Non-pigmented ciliary epithelial cell (primary cell): Measurements from ENCODE around the gene MN1.

ENCODE experiments used
- DNase-seq: peaks from one replicate; pipeline ENCODE4 v3.0.0-alpha.2; 2010; ENCODE audit warnings: low read depth

Gene MN1

DNA sequence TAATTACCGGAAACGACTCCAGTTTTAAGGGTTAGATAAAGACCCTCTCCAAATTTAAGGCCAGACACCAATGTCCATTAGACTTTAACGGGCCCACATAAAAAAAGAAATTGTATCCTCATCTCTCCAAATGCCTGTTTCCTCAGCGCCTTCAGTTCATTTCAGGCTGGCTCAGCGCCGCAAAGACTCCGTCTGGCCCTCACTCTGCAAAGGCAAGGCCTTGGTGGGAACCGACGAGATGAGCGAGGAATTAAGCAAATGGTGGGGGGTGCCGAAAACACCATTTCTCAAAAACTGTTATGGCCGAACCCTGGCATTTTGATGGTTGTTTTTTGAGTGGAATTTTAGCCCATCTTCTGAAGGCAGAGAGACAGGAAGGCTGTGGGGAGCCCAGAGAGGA is 15.7 kb downstream of the MN1 start:
- no peak for DNase-seq

DNA sequence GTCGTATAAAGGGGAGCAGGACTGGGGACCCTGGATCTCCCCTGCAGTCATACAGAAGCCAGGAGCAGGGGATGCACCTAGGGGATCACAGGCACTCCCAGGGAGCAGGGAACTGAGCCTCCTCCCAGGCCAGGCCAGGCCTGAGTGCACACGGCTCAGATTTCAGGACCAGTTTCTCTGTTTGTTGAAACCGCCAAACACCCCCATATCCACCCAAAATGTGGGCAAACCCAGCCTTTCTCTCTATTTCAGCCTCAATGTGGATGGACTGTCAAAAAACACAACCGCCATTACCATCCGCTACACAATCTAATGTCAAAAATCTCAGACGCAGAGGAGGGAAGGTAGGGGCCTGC is 17.5 kb downstream of the MN1 start:
- no peak for DNase-seq

DNA sequence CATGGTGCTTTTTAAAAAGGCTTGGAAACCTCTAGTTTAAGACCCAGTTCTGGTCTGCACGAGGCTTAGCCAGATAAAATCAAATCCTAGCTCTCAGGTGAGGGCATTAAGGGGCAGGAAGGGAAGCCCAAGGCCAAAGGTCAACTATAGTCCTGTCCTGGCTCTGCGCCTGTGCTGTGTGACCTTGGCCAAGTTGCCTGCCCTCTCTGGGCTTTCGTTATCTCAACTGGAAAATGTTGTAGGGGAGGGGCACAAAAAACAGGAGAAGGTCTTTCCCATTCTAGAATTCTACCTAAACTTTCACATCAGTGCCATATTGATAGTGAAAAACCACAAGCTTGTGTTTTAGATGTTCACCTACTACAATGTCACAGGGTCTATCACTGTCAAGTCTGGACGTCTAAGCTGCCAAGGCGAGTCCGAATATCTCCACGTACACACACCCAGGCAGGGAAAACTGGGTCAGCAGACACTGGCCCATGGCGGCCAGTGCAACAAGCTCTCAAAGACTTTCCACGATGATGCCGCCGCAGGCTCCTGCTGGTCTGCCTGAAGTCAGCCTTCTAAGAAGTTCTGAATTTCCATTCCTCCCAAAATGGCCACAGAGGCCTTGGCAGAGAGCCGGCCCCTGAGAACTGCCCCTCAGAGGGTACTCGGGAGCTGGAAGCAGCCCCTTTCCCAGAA is 18.0 kb downstream of the MN1 start:
- no peak for DNase-seq

DNA sequence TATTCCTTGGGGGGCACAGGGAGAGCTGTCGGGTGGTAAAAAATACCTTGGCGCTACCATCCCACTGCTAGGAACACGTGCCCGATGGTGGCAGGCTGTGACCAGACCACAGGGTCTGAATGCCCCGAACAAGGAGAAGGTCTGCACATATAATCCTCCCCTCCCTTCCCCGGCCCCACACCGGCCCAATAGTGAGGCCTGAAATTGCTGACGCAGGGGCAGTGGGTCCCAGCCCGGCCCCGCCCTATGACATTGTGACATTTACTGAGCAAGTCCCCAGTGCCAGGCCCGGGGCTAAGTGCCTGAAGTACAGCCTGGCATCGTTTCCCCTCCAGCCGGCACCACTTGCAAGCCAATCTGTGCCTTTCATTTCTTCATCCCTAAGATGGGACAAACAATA is 19.5 kb downstream of the MN1 start:
- DNase-seq: no peak

DNA sequence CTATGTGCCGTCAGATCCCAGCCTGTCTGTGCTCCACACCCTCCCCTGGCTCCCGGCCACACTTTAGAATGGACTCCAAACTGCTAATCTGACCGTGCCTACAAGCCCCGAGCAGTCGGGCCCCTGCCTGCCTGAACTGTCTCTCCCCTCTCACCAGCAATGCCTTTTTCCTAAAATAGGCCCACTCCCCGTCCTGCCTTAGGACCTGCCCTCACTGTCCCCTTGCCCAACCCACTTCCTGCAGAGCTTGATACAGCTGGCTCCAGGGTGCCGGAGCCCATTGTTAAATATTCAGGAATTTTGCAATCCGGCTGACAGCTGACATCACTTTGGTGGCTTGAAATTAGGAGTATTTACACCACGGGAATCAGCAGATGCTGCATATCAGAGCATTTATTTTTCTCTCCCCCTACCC is 21.4 kb downstream of the MN1 start:
- no peak for DNase-seq

DNA sequence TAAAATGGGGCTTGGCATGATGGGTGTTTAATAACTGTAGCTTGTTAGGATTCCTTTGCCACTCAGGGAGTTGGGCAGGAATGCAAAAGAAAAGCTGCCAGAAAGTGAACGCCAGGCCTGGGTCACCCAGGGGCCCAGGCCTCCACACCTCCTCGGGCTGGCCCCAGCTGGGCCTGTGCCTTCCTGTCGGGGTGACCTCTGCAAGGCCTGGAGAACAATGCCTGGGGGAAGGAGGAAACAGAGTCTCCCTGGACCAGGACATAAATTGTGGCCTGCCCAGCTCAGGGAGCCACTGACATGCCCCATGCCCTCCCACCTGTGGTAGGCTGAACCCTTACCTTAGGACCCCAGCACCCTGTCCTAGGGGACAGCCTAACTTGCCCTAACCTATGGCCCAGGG is 21.9 kb downstream of the MN1 start:
- no peak for DNase-seq

DNA sequence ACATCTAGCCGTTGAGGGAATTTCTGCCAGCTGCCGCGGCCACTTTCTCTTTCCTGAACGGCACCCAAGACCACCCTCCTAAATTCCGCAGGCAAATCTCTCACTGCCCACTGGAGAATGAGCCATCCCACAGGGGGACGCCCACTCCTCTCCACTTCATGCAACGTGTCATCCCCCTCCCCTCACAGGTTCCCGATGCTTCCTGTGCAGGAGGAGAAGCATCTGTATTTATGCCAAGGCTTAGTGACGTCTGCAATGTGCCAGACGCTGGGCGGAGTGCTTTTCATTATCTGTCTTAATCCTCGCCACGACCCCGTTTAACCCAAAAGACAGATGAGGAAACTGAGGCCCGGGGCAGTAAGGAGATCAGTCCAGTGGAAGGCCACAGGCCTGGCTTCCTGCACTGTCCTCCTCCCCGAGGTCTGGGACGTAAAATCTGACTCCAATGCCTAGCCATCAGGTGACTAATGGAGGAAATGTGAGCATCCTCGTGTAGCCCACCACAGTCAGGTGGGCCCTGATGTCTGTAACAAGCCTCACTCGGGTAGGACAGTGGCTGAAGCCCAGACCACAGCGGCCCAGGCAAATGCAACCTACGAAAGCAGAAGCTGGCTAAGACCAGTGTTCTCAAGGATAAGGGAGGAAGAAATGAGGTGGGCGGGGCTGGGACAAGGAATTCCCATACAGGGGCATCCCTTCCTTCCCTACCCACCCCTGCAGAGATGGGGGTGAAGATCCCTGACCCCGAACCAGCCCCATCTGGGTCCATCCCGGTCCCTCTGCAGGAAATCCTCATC is 23.1 kb downstream of the MN1 start:
- DNase-seq: no peak

DNA sequence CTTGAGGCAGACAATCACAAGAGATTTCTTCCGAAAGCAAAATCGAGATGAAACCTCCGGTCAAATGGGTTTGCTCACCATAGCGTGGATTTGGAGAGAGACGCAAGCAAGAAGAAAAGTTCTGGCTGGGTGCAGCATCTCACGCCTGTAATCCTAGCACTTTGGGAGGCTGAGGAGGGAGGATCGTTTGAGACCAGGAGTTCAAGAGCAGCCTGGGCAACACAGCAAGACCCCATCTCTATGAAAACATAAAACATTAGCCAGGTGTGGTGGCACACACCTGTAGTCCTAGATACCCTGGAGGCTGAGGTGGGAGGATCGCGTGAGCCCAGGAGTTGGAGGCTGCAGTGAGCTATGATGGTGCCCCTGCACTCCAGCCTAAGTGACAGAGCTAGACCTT is 24.4 kb downstream of the MN1 start:
- DNase-seq: no peak

DNA sequence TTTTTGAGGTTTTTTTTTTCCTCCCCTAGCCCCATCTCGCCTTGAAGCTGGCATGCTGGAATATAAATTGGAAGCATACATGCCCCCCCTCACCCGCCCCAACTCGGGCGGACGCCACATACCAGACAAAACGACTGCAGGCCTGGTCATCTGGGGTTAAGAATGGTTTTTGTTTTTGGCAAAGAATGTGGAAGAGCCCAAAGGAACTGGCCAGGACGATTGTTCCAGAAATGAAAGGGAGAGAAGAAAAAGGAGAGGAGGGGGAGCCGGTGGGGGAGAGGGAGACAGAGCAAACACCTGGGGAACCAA is 25.0 kb downstream of the MN1 start:
- no peak for DNase-seq

DNA sequence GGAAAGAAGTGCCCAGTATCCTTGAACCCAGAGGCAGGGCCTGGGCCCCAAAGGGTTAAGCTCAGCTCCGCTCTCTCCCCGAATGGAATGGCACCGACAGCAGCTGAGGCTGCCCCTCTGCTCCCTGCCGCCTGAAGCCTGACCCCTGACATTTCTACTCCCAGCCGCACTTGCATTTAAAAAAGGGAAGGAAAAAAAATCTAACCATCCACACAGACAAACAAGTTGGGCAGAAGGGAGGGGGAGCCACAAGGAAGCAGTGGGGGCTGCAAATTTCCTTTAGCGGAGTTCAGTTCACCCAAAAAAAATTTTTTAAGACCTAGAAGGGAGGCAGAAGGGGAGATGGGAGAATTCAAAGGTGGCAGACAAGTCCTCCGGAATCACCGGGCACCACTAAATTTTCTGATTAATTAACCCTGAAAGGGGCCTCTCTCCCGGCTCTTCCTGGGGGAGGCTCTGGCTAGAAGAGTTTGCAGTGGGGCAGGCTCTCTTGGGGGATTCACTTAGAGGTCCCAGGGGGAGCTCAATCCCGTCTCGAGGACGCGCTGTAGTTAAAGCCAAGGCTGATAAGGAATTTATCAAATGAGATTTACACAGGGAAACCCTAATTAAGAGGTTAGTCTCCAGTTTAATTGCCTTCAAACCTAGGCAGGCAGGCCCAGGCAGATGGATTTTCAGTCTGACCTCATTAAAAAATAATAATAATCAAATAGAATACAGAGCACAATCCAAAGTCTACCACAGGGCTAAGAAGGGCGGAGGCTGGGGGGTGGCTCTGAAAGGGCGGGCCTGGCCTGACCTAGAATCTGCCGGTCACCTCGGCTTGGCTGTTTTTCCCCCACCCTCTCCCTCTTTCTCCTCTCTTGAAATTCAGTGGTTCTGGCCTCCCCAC is 25.6 kb downstream of the MN1 start:
- no peak for DNase-seq

DNA sequence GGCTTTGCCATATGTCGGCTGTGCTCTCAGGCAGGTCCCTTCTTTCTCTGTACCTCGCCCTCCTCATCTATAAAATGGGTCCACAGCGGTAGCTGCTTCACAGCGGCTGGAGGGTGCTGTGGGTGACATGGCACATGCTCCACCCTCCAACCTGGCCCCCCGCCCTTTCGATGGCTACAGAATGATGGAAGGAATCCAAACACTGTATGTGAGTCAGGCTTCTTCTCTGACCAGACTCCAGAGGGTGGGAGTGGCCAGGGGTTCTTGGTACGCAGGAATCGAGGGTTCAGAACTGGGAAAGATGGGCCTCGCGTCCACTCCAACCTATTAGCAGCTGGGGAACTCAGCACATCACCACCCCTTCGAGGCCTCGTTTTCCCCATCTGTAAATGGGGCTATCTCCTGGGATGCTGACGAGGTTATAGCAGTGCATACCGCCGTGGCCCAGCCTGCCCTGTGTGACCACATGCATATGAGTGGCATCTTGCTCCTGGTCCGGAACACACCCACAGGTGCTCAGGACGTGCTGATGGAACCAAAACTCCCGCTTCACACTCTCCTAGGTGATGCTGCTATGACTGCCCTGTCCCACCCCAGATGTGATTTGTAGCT is 26.4 kb downstream of the MN1 start:
- no peak for DNase-seq

DNA sequence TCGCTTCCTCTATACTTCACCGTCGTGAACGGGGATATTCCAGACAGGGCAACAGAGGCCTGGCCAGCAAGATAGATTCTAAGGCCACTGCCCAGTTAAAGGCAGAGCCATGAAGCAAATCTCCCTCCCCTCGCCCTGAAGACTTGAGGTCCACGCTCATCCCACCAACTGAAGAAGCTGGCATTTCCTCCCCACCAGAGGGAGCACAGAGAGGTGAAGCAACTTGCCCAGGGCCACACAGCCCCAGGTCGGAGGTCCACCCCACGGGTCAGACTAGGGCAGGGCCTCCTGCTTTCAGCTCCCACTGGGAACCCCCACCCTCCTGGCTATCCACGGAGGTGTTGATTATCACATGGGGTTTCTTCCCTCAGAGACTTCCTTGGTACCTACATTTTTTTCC is 27.4 kb downstream of the MN1 start:
- DNase-seq: no peak

DNA sequence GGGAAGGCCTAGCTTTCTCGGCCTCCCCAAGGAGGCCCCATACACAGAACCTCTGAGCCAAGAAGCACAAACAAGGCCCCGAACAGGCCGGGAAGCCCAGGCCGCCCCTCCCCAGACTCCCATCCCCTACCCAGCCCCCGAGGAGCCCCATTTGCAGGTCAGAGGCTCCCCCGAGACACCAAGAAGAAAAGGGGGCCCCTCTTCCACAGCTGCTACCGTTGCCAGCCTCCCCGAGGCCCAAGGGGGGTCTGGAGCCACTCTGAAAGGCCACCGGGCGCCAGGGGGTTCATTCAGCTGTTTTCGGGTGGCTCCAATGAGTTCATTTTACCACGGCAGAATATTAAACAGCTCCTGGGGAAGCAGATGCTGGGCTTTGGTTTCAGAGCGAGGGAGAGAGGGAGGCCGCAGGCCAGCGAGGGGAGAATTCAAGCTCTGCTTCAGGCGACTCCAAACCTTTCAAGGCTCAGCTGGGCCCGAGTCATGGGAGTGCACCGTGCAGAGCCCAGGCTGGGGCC is 28.5 kb downstream of the MN1 start:
- no peak for DNase-seq

DNA sequence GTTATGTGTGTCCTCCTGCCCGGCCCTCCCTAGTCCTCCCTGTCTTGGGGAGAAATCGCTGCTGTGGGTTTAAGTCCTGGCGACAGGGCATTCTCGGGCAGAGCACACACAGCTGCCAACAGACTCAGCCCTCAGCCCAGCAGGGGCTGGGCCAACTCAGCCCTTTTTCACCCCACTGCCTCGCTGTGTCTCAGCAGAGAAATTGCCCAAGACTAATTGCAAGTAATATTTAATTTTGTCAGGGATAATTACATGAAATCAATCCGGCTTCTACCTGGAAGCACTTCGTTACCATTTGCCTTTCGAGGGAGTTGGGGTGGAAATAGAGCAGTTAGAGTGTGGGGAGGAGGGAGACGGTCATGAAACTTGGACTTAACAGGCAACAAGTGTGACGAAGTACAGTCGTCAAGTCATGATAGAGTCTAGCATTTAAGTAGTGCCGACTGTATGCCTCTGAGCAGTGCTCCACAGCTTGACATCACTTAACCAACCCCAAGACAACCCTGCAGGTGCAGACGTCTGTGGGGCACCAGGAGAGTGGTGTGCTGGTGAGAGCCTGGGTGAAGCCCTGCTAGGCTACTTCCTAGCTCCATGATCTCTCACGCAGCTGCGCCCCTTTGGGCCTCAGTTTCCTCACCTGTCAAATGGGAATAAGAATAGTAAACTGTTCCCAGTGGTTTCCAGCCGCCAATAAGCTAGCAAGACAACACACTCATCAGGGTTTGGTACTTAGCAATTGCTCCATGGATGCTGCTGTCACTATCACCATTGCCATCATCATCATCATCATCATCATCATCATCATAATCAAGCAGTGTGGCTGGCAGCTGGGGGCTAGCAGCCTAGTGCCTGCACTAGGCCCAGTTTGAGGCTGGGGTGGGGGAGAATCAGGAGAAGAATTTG is 29.2 kb downstream of the MN1 start:
- no peak for DNase-seq

DNA sequence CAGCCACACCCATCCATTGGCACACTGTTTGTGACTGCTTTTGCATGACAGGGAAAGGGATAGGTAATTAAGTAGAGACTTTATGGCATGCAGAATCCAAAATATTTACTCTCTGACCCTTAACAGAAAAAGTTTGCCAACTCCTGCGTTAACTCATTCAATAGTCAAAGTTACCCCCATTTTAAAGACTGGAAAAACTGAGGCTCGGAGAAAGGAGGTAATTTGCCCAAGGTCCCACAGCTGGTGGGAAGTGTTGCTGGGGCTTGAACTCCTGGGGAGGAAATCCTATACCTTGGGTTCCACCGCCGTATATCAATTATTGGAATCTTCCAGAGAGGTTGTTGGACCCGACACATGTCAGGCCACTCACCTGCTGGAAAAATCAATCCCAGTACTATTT is 29.9 kb downstream of the MN1 start:
- DNase-seq: no peak

DNA sequence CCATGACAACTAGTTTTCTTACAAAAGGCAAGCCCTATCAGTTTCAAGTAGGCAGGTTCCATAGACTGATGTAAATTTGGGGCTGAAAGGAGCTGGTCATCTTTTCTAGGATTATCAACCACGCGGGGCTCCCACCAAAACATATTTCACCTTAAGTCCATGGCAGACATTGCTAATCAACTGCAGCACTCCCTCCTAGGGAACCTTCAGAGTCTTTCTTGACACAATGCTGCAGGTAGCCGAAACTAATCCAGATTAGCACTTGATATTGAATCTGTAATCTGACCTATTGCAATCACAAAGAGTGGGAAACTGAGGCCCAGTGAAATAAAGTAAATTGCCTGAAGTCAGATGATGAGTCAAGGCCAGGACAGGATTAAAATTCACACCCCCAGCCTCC is 32.5 kb downstream of the MN1 start:
- no peak for DNase-seq

DNA sequence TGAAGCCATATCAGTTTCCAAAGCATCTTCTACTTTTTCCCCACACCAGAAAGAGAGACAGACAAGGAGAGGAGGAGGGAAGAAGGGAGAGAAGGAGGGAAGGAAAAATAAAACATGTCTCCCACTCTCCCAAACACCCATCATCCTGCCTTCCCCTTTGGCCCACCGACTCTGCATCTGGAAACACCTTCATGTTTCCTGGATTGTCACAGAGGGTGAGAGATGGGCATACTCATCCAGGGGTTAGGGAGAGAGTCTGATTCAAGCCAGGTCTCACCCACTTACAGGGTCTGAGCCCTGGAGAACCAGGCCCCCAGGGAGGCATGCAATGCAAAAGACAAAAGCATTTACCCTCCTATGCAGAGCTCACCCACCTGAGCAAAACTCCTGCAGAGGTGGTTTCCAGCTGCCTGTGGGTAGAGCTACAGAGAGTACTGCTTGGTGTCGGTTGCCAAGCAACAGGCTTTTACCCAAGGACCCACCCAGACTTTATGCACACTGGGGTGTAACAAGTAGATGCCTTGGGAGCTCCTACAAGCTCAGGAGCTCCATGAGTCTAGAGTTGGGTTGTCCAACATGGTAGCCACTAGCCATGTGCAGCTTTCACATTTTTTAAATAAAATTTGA is 33.4 kb downstream of the MN1 start:
- no peak for DNase-seq

DNA sequence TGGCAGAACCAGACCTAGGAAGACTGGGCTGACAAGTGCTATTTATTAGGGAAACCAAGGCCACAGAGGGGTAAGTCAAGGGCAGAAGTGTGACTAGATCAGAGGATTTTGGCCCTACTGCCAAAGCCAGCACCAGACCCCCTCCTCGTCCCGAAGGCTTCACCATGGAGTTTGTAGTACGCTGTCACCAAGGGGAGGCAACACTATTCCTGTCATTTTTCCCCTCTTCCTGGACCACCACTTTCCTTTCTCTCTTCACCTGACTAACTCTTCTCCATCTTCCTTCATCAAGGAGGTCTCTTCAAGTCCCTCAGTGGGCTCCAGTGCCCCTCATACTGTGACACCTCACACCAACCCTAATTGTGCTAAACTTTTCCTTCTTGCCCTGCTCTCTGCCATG is 34.9 kb downstream of the MN1 start:
- no peak for DNase-seq

DNA sequence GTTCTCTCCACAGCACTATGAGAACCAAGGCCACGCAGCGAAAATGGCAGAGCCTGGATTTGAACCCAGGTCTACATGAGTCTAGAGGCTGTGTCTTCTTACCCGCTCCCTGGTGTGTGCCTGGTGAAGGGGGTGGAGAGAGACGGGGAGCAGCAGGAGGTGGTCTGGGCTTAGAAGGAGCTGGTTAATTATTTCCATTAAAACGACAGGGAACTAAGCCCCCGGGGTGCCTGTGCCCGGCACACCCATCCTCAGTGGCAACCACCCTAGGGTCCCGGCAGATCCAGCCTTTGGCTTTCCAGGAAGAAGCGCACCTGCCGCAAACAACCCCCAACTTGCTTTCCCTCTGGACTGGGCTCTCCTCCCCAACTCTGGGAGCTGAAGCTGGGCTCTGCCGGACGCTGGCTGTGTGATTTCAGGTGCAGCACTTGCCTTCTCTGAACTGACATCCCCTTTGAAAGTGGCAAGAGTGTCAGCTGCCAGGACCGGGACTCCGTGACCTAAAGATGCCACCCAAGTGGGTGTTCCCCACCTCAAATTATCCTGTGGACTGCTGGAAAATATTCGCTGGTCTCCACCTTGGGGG is 35.8 kb downstream of the MN1 start:
- DNase-seq: no peak

DNA sequence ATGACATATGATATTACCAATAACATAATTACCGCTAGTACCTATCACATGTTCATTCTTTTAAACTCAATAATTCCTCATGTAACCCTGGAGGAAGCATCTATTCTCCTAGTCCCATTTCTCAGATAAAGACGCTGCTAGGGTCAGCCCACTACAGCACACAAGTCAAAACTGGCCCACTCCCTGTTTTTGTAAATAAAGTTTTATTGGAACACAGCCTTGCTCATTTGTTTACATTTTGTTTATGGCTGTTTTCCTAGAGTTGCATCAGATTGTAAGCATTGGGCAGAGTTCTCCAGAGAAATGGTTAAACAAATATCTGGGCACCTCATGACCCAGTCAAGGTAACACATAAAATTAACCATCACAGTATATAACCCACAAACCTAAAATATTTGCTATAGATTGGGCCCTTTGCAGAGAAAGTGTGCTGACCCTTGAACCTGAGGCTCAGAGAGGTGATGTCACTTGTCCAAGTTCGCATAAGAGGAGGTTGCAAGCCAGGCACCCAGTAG is 36.8 kb downstream of the MN1 start:
- no peak for DNase-seq
